Caki2 (cell line): ENCODE results near the gene LRPAP1. TPM values are rescaled to one million over a fixed set of nuclear protein-coding genes. Genes with fewer than 3 reads are reported as not detected.
"Not testable (repeated sequence)": the region's sequence is repeated elsewhere in the genome, so short reads cannot be mapped to it uniquely, and the experiment has no call there.

Experiments
- DNase-seq: peaks from one replicate; pipeline ENCODE4 v3.0.0-alpha.2; 2015; ENCODE audit warnings: low read depth
- in situ Hi-C: cut with HindIII; loops from 2 replicates; pipeline ENCODE4 v1.10.0; 2016; ENCODE audit warnings: low sequenced_read_pairs, low pct_unique_long_range_greater_than_20kb, mixed read lengths
- total RNA-seq: library from RNA; depleted of rRNA; stranded (reverse); fragments of >200 nt; shearing (Covaris generic); gene quantifications from 2 replicates; pipeline ENCODE4 v1.2.3, GENCODE V29; 2014; ENCODE audit warnings: low replicate concordance

LRPAP1 gene
- total RNA-seq, 1 experiment from 2014 or later = 183 TPM

DNA sequence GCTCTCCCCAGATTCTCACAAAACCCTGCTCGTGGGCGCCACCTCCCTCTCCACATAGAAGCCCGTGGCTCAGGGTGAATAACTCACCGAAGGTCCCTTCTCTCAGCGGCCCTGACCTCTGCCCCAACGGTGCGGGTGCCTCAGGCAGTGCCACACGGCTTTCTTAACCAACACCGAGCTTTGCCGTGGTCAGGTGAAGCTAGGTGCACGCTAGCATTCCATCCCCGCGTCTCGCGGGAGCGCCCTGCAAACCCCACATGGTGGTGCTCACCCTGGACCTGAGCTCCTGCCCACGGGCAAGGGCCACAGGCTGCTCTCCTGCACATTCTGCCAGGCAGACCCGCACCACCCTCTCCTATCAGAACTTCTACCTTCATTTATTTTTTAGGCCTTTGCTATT is 18.4 kb downstream of the LRPAP1 start:
- in situ Hi-C loops = no loop called here
- DNase-seq = no peak

DNA sequence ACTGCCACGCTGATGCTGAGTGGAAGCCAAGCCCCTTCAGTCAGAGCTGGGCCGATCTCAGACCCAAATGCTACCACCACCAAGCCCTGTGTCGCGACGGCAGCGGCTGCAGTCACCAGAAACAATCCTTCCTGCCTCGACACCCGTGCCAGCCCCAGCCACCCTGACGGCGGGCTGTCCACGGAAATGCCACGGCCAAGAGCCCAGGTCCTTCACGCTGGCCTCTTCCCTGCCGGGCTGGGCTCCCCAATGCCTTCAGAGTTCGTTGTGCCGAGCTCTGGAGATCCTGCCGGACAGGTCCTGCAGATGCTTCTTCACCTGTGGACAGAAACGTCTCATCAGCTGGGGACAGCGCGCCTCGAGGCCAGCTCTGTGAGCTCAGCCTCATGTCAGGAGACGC is 19.5 kb downstream of the LRPAP1 start:
- in situ Hi-C loops = no loop called here
- DNase-seq = no peak

DNA sequence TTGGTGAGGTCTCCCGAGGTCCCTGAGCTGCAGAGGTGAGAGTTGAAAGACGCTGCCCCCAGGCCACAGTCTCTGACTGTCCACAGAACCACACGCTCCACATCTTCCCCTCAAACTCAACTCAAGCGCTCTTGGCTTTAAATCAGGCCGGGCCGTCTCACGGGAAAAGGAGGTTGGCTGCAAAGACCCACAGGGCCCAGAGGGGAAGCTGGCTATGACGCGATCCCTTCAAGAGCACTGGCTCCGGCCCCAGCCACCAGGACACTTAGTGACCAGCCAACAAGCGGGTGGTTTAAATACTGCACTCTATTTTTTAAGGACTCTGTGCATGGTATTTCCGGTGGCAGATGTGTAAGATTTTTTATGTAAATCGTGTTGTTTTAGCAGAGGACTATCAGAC is 19.9 kb downstream of the LRPAP1 start:
- in situ Hi-C loops = no loop called here
- no peak for DNase-seq

- in situ Hi-C loops, DNase-seq: not testable (repeated sequence)
These were observed 20.6 kb downstream of the LRPAP1 start for GRCh38 chr4:3511601-3512000.

GRCh38 chr4:3511187-3511586 is 21.0 kb downstream of the LRPAP1 start:
- DNase-seq = no peak
- in situ Hi-C loops = no loop called here

DNA sequence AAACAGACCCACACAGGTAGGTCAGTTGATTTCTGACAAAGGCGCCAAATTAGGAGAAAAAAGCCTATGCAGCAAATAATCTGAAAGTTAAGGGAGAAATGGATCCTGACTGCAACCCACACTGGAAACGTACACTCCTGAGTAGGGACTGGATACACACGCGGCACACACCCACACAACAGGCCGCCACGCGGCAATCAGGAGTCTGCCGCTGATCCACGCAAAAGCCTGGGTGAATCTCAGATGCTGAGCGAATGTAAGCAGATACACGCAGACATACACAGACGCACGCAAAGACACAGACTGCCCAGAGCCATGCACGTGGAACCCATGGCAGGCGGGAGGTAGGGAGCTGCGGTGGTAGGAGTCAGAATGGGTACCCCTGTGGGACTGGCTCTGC is 21.7 kb downstream of the LRPAP1 start:
- no peak for DNase-seq
- in situ Hi-C loops = no loop called here

DNA sequence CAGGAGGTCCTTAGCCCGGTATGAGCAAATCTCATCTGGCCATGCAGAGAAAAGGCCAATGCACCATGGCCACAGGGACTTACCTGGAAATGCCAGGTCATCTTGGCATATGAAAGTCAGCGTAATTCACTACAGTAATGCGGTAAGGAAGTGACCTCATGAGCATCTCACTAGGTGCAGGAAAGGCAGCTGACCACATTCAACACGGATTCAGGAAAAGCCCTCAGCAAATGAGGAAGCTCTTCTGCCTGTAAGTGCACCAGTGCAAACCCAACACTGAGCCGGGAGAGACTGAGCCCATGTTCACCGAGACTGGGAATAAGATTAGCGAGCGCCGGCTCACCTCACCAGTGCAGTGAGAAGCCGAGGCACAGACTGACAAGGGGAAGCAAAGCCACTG is 23.7 kb downstream of the LRPAP1 start:
- in situ Hi-C loops = no loop called here

DNA sequence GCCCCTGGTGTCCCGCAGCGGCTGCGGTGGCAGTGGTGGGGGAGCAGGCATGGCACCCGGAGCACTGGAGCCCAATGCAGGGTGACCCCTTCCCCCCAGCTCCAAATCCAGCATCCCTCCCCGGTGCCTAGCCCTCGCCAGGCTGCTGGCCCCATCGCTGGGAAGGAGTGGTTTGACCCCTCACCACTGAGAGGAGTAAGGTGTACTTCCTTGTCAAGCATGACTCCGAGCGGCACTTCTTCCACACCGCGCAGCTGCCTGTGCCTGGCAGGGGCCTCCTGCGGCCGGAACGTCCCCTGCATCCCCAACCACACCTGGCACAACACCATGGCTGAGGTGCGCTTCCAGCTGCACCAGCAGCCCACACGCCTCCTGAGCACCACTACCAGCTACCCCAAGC is 27.0 kb downstream of the LRPAP1 start:
- DNase-seq = no peak
- in situ Hi-C loops = no loop called here

More for the DNA sequence above, 23.7 kb downstream of the LRPAP1 start:
- DNase-seq = no peak

DNA sequence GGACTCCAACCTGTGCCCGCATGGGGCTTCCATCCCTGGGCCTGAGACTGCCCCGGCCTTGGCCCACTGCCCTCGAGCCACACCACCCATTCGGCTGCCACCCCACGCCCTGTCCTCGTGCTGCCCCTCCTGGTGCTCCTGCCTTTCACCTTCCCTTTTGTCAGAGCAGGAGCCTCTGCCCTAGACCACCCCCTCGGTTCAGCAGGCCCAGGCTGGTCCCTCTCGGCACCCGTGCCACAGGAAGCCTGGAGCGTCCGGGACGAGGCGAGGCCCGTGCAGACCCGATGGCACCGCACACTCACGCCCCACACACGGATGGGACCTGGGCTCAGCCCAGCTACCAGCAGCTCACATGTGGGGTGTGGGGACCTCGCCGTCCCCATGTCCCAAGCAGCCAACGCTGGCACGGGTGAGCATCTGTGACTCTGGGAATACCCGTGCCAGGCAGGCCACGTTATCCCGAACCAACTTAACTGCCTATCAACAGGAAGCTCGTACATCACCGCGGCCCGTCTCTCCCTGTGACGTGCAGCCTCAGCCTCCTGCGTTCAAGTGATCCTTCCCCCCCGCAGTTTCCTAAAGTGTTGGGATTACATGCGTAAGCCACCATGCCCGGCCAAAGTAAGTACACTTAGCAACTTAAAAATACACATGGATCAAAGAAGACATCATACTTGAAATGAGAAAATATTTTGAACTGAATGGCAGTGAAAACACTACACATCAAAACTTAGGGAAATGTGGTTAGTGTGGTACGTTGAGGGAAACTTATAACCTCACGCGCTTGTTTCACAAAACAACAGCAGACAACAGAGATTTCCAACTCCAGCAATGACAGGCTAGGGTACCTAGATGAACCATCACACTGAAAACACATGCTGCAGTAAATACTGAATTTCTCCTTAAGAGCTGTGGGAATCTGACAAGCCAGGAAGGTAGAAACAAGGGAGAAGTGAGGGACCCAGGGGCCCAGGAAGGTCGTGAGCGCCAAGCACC is 29.0 kb downstream of the LRPAP1 start:
- DNase-seq = no peak
- in situ Hi-C loops = no loop called here

- in situ Hi-C loops = no loop called here
- DNase-seq = no peak
These were observed 30.3 kb downstream of the LRPAP1 start for GRCh38 chr4:3501825-3502425.

DNA sequence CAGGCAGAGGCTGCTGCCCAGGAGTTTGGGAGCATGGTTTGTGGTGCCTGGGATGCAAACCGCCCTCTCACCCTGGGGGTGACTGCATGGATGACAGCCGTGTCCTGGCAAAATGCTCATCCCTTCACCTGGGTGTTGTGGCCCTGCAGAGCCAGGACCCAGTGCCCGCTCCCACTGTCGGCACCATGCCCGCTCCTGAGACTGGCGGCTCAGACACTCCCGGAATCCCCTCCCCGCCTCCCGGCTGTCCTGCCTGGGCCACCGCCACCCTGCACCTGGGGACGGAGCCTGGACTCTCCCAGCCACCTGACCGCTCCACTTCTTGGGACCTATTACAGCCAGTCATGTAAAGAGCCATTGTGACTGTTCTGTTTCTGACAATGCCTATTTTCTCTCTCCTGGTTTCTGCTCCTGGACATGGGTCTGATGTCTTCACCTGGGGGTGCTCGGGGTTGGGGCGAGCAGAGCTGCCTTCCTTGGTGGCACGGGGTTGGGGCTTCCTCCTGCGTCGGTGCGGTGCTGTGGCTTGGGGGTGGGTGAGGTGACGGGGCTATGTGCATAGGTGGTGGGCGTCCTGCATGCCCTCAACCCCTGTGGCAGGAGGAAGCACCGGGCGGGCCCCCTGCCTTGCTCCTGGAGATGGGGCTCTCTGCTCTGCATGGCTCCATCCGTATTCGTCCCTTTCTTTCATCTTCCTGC is 30.9 kb downstream of the LRPAP1 start:
- in situ Hi-C loops = no loop called here
- DNase-seq = no peak

GRCh38 chr4:3500634-3501101 is 31.6 kb downstream of the LRPAP1 start:
- DNase-seq = no peak
- in situ Hi-C loops = no loop called here

DNA sequence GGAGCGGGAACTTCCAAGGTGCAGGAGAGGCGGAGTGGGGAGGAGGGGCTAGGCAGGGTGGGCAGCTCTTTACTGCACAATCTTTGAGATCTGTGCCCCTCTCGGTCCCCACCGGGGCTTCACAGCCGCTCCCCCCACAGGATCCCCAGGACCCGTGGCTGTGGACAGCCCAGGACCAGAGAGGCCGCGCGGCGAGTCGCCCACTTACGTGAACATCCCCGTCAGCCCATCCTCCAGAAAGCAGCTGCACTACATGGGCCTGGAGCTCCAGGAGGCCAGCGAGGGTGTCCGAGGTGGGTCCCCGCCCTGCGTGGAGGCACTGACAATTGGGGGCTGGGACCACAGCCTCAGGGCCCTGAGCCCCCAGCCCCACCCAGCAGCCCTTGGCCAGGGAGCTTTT is 32.1 kb downstream of the LRPAP1 start:
- DNase-seq = no peak
- in situ Hi-C loops = no loop called here

GRCh38 chr4:3499710-3500109 is 32.5 kb downstream of the LRPAP1 start:
- no peak for DNase-seq
- in situ Hi-C loops = no loop called here

DNA sequence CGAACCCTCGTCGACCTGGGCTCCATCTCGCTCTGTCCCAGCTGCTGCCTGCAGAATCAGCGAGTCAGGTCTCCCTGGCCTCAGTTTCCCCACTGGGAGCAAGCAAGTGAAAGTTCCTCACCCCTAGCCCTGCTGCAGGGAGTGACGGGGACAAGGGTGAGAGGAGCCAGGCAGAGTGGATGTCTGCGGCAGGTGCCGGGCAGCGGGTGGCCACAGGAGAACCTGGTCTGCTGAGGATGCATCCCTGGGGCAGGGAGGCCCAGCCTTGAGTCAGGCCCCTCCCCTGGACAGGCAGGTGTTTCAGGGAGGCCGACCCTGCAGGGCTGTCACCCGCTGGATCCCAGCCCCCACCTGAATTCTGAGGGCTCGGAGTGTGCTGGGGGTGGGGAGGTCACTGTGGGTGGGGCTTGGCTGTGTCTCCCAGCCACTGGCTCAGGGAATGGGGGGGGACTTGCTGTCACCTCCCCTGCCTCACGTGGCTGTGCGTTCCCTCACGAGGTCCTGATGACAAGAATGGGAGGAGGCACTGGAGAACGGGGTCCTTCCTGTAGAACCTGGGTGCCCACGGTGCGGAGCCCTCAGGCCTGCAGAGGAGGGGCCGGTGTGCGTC is 33.2 kb downstream of the LRPAP1 start:
- in situ Hi-C loops = no loop called here
- no peak for DNase-seq

DNA sequence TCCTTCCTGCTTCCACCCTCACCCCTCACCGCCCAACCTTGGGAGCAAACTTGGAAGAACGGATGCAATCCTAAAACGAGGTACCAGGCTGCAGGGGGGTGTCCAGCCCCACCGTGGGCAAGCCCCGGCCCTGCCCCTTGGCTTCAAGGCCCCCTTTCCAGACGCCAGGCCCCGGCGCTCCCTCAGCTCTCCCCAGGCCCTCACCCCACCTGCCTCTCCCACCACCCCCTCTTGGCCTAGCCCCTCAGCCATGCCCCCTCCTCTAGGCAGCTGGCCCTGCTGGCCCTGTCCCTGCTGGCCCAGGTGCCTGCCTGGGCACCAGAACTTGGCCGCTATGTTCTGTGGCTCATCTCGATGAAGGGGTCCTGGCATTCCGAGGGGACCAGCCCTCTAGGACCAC is 33.8 kb downstream of the LRPAP1 start:
- in situ Hi-C loops = no loop called here
- no peak for DNase-seq

DNA sequence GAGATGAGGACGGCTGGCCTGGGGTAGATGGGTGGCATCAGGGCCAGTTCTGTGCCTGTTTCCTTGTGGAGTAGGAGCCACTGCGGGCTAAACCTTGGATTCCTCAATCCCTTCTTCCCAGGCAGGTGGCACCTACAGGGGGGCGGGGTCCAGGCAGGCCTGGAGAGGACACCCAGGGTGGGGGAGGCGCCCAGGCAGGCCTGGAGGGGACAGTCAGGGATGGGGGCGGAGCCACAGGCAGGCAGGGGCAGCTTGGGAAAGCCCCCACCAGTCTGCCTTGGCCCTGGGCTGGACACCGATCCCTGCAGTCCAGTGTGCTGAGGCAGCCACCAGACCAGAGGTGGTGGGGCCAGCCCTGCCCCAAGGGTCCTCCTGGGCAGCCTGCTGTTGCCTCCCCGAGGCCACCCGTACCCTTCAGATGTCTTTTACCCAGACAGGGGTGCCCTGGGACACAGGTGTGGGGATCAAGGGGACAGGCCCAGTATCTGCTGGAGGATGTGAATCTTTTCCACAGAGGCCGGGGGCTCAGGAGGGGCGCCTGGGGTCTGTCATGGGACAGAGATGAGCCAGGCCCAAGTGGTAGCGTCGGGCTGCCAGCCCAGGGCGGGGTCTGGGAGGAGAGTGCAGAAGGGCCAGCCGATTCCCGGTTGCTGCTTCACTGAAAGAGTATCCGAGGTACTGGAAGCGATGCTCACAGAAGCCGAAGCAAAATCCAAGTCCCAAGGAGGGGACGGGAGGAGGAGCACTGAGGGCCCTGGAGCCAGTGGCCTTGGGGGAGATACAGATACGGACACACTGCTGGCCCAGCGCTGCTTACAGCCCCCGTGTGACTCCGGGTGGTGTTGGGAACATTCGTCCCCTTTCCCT is 34.5 kb downstream of the LRPAP1 start:
- in situ Hi-C loops = no loop called here
- DNase-seq = no peak

DNA sequence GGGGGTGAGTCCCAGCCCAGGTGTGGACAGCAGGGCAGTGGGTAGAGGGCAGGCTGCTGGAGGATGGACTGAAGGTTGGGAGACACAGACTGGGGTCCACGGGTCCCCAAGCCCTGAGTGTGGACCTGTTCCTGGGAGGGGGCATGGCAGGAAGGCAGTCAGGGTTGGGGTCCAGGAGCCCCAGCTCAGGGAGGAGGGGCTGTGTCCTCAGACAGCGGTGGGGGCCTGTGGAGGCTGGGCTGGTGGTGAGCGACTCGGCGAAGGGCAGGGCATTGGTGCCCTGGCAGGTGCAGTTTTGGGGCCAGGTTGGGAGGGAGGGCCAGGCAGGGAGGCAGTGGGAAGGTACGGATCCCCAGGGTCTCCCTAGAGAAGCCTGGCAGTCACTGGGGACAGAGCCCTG is 35.1 kb downstream of the LRPAP1 start:
- DNase-seq = no peak
- in situ Hi-C loops = no loop called here
